HFFc6 (cell line): ENCODE measurements around the gene MFN2. TPM values are rescaled to one million over a fixed set of nuclear protein-coding genes. Genes with fewer than 3 reads are reported as not detected.

Experiments used
- DNase-seq: peaks from one replicate; pipeline ENCODE4 v3.0.0-alpha.2; 2018
- H3K27ac Mint-ChIP-seq: 2 replicates; pipeline ENCODE4 v1.8.0; 2020; ENCODE audit warnings: mild to moderate bottlenecking, mixed read lengths
- H3K27me3 Mint-ChIP-seq: 2 replicates; pipeline ENCODE4 v1.8.0; 2021; ENCODE audit warnings: mild to moderate bottlenecking, moderate library complexity, mixed read lengths; ENCODE audit not compliant: insufficient read depth
- H3K36me3 Mint-ChIP-seq: 2 replicates; pipeline ENCODE4 v1.8.0; 2021; ENCODE audit warnings: low read depth, mixed read lengths
- H3K4me1 Mint-ChIP-seq: 2 replicates; pipeline ENCODE4 v1.8.0; 2020; ENCODE audit warnings: low read depth, mixed read lengths
- H3K4me3 Mint-ChIP-seq: 2 replicates; pipeline ENCODE4 v1.8.0; 2020; ENCODE audit warnings: mild to moderate bottlenecking, moderate library complexity, mixed read lengths
- H3K9me3 Mint-ChIP-seq: 2 replicates; pipeline ENCODE4 v1.8.0; 2020; ENCODE audit warnings: mild to moderate bottlenecking, mixed read lengths
- CTCF ChIP-seq: fragments of 200-600 bp; sonication (generic); IDR thresholded peaks from 2 replicates; pipeline ENCODE4 v1.5.0; 2021; ENCODE audit warnings: antibody characterized with exemption, mild to moderate bottlenecking
- microRNA-seq: library from miRNA; unstranded; fragments of <30 nt; microRNA quantifications from one replicate; pipeline ENCODE4, GENCODE V29; 2019
- total RNA-seq, 6 experiments: library from RNA; stranded (reverse); fragmentation: NEBNext Ultra II Directional; extraction: Animal tissue kit (Norgen Biotek cat#: 25700); gene quantifications; 2 replicates in 1 of 6; 3 replicates in 5 of 6; pipeline ENCODE4 v1.2.3, GENCODE V29; 2021

MFN2 gene
- total RNA-seq, 6 experiments from 2014 or later = 92.8 to 112 (median 101) TPM

GRCh38 chr1:12060500-12060899 is 80.3 kb downstream of the MFN2 start:
- Mint-ChIP-seq H3K27me3 (peaks cover 22% of the 10 kb centered on the region), H3K27ac (no peak overlapping the region)

More at GRCh38 chr1:12060500-12060899, 80.3 kb downstream of the MFN2 start:
- TF ChIP-seq CTCF = no peak
- no peaks in the 10 kb centered on the region for H3K36me3 Mint-ChIP-seq
- no peak overlapping the region for H3K4me3 Mint-ChIP-seq
- H3K9me3 Mint-ChIP-seq = peaks cover 4% of the 10 kb centered on the region; the same call in 1 of the 2 replicates
- H3K4me1 Mint-ChIP-seq = peaks cover 9% of the 10 kb centered on the region
- DNase-seq = no peak

Small RNA genes within 50 kb of the gene (microRNA-seq; reads per million reads assigned to microRNA genes)
- 3.1 reads per million for gene MIR6729

Other genes with a start within 250 kb of the MFN2 start
- gene AGTRAP, start 244.3 kb upstream of the MFN2 start, total RNA-seq = 10 to 100 TPM; 31.4 to 41.4 (median 33.6) TPM
- under 1 TPM in 4 of 6 experiments, not detected in 2; 0.23 to 0.59 (median 0.38) TPM for gene C1orf167, start 218.3 kb upstream of the MFN2 start, total RNA-seq
- 10 to 100 TPM in 5 of 6 experiments, 1 to 10 TPM in 1; 9.4 to 11.7 (median 10.5) TPM for gene MTHFR, start 174.5 kb upstream of the MFN2 start, total RNA-seq
- 1 to 10 TPM; 6.2 to 8.3 (median 7.9) TPM for gene CLCN6, start 174.3 kb upstream of the MFN2 start, total RNA-seq
- not detected for gene NPPA, start 132.7 kb upstream of the MFN2 start, total RNA-seq
- not detected for gene NPPB, start 121.5 kb upstream of the MFN2 start, total RNA-seq
- 10 to 100 TPM; 59.0 to 74.3 (median 66.5) TPM for gene KIAA2013, start 54.0 kb upstream of the MFN2 start, total RNA-seq
- 100 to 1,000 TPM; 294 to 438 (median 315) TPM for gene PLOD1, start 45.7 kb upstream of the MFN2 start, total RNA-seq
- 10 to 100 TPM in 5 of 6 experiments, 1 to 10 TPM in 1; 9.9 to 14.8 (median 12.6) TPM for gene MIIP, start 39.1 kb downstream of the MFN2 start, total RNA-seq
- under 1 TPM in 1 of 6 experiments, not detected in 5; 0.07 TPM for gene TNFRSF8, start 82.9 kb downstream of the MFN2 start, total RNA-seq
- under 1 TPM; 0.14 to 0.66 (median 0.33) TPM for gene TNFRSF1B, start 186.5 kb downstream of the MFN2 start, total RNA-seq
- gene VPS13D, start 249.6 kb downstream of the MFN2 start, total RNA-seq = 10 to 100 TPM; 18.8 to 29.5 (median 21.5) TPM